H1 (cell line): ENCODE results near the gene USP1. TPM values are rescaled to one million over a fixed set of nuclear protein-coding genes. Genes with fewer than 3 reads are reported as not detected.

ENCODE experiments used
- CHD7 ChIP-seq: fragments of 300-600 bp; sonication (generic); IDR thresholded peaks from 2 replicates; pipeline ENCODE4 v1.7.1; 2012; ENCODE audit warnings: low read length, moderate library complexity, mild to moderate bottlenecking, inconsistent platforms; ENCODE audit not compliant: insufficient replicate concordance
- HDAC2 ChIP-seq, 2 experiments: fragments of 300-600 bp in 1 of 2; sonication (generic) in 1 of 2; IDR thresholded peaks; 2 replicates each; pipeline ENCODE4 v1.6.1; 2011 to 2012; ENCODE audit warnings: low read depth in 2 of 2, low read length in 2 of 2, mild to moderate bottlenecking in 2 of 2, moderate library complexity in 2 of 2, borderline replicate concordance in 1 of 2, inconsistent platforms in 1 of 2
- polyA plus RNA-seq, 7 experiments: library from polyadenylated mRNA; depleted of rRNA in 3 of 7; stranded (reverse) in 5 of 7; unstranded in 2 of 7; fragments of >200 nt in 5 of 7; fragments of 200-250 nt in 2 of 7; gene quantifications; 1 replicate in 5 of 7; 2 replicates in 1 of 7; 4 replicates in 1 of 7; pipeline versions ENCODE4 v1.2.1 to v1.2.3, GENCODE V29; 2011 to 2013; ENCODE audit warnings: missing spikeins in 2 of 7, mixed read lengths in 2 of 7
- total RNA-seq: library from RNA; stranded (reverse); fragmentation: NEBNext Ultra II Directional; extraction: Animal tissue kit (Norgen Biotek cat#: 25700); gene quantifications from 2 replicates; pipeline ENCODE4 v1.2.1, GENCODE V29; 2021

Gene USP1
- total and polyA plus RNA-seq, 2 of the 8 experiments (the other 6 are each of a cell fraction or from before 2014, with no cell fraction given): 9.1 to 49.6 TPM

- no peak for TF ChIP-seq CHD7
- TF ChIP-seq HDAC2 (IDR thresholded peaks at IDR 0.05; ENCODE audit: borderline replicate concordance in 1 of 2, low read depth in 2 of 2, low read length in 2 of 2): no peak
Observed at GRCh38 chr1:62390071-62390470, 46.8 kb upstream of the USP1 start (continued).
